ENCODE data around the gene MAGI3. TPM values are rescaled to one million over a fixed set of nuclear protein-coding genes. Genes with fewer than 3 reads are reported as not detected.

The MAGI3 gene
- 1 to 10 TPM; 6.5 to 6.7 TPM for total RNA-seq
- 1 to 10 TPM; 3.5 to 4.5 TPM for polyA plus RNA-seq

DNA sequence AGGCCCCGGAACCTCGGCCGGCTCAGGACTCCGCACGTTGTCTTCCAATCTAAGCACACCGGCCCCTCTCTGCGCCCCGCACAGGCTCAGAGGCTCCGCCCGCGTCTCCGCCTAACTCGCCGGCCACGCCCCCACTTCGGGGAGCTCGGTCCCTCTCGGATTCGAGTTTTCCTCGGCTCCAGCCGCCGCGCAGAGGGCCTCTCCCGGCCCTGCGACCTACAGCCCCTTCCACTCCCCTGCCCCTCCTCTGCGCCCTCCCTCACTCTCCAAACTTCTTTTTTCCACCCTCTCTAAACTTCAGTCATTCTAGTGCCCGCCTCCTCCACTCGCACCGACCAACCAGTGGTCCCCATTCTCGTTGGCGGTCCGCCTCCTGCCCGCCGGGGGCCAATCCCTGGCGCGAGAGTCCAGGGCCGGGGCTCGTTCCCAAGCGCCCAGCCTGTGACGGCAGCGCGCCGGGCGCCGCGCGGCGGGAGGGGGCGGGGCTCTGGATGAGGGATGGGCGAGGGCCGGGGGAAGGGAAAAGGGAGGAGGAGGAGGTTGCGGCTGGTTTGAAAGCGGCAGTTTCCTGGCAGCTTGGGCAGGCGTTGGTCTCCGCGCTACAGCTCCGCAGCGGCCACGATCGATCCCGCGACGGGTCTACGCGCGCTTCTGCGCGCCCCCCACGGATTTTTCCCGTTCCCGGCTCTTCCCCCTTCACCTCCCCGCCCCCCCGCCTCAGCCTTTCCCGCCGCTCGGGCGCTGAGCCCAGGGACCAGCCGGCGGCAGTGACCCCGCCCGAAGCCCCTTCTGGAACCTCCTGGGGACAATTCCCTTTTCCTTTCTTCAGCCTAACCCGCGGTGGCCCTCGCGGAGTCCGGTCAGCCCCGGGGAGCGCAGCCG is at the start of gene MAGI3:
MAGI3 (plus strand) TSS at position 563 of the 882 bp plus-strand sequence. CDS start 519 bp downstream, outside the sequence.
- H3K4me3 ChIP-seq (ENCODE audit: low read length in 2 of 2) = peak within 1 kb of the TSS; percentile 44 to 89
- Mint-ChIP-seq H3K27ac (peak within 1 kb of the TSS; percentile 80 to 95 (median 91)), H3K4me1 (peaks cover 20 to 36% (median 23%) of the 10 kb centered on the region in 4 donors), H3K27me3 (no peaks in the 10 kb centered on the region), H3K4me3 (peak within 1 kb of the TSS; percentile 88 to 98 (median 92)), H3K36me3 (peaks cover 0 to 11% of the 10 kb centered on the region in 2 donors), H3K9me3 (no peaks in the 10 kb centered on the region)
- CTCF ChIA-PET (ENCODE audit: partially characterized antibody) = interaction anchor here (1.4 kb wide), 1 partner anchor 8 kb away, joined by 4 read pairs; no protein-coding TSS in a partner anchor
- no peaks in the 10 kb centered on the region for H3K27me3 ChIP-seq (ENCODE audit: insufficient read depth, low read length)
- H3K36me3 ChIP-seq (ENCODE audit: insufficient read depth, low read length) = no peaks in the 10 kb centered on the region
- peak; percentile 92 to 94 (median 93) for DNase-seq
- peaks cover 30% of the 10 kb centered on the region for H3K4me1 ChIP-seq (ENCODE audit: insufficient read depth, low read length)
- H3K27ac ChIP-seq (ENCODE audit: low read depth, low read length) = peak within 1 kb of the TSS; percentile 60
- intact Hi-C loops (cut with micrococcal nuclease) = loop anchor here (1.0 to 10.0 kb wide), 11 partner anchors 62 to 1192 kb away; partner anchors contain the start of genes BCAS2, CAPZA1, LRIG2 and PPM1J
- POLR2A ChIA-PET (ENCODE audit: partially characterized antibody) = interaction anchor here (1.9 to 2.3 kb wide), 2 partner anchors 26 to 539 kb away, joined by 8 to 9 read pairs; partner anchors contain the start of gene HIPK1
- H3K9me3 ChIP-seq (ENCODE audit: control insufficient read depth in 1 of 2, low read length in 2 of 2) = no peaks in the 10 kb centered on the region

DNA sequence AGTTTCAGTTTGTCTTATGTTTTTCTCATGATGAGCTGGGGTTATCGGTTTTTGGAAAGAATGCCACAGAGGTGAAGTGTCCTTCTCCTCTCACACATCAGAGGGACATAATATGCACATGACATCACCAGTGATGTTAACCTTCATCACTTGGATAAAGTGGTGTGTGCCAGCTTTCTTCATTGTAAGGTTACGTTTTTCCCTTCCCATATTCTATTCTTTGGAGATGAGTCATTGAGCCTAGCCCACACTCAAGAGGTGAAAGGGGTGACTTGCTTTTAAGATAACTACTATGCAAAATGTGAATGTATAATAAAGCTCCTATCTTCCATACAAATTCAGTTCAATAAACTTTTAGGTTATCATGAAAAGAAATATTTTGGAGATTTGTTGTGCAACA is 36.7 kb upstream of the MAGI3 start:
- no peak overlapping the region for H3K27ac Mint-ChIP-seq
- peaks cover 1 to 4% of the 10 kb centered on the region in 2 donors for H3K27me3 Mint-ChIP-seq
- POLR2A ChIA-PET (ENCODE audit: partially characterized antibody) = no interaction called here
- H3K4me1 ChIP-seq (ENCODE audit: insufficient read depth, low read length) = no peaks in the 10 kb centered on the region
- H3K36me3 ChIP-seq (ENCODE audit: insufficient read depth, low read length) = no peaks in the 10 kb centered on the region
- H3K27me3 ChIP-seq (ENCODE audit: insufficient read depth, low read length) = no peaks in the 10 kb centered on the region
- no peak for DNase-seq
- intact Hi-C loops (cut with micrococcal nuclease) = no loop called here
- no peak overlapping the region for H3K27ac ChIP-seq (ENCODE audit: low read depth, low read length)
- no peak overlapping the region for H3K4me3 Mint-ChIP-seq
- CTCF ChIA-PET (ENCODE audit: partially characterized antibody) = no interaction called here
- no peaks in the 10 kb centered on the region for H3K4me1 Mint-ChIP-seq
- no peak overlapping the region for H3K4me3 ChIP-seq (ENCODE audit: low read length in 2 of 2)
- H3K9me3 Mint-ChIP-seq = peaks cover 0 to 2% (median 0%) of the 10 kb centered on the region in 8 donors
- H3K9me3 ChIP-seq (ENCODE audit: control insufficient read depth in 1 of 2, low read length in 2 of 2) = no peaks in the 10 kb centered on the region
- no peaks in the 10 kb centered on the region for H3K36me3 Mint-ChIP-seq

DNA sequence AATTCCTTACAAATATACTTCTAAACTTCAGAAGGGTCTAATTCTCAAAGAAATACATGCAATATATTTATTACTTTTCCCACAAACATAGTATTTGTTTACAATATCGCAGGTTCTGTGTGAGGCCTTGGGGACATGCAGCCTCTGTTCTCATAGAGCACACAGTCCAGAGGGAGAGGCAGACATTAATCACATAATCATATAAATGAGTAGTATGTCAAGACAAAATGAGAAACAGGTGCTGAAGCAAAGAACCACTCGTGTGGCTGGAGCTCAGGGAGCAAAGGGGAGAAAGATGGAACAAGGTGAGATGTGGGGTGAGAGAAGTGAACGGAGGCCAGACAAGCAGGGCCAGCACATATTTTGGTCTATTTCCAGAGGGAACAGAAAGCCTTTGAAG is 26.4 kb upstream of the MAGI3 start:
- Histone ChIP-seq H3K36me3 (ENCODE audit: insufficient read depth, low read length) (no peaks in the 10 kb centered on the region), H3K9me3 (ENCODE audit: control insufficient read depth in 1 of 2, low read length in 2 of 2) (no peaks in the 10 kb centered on the region), H3K27me3 (ENCODE audit: insufficient read depth, low read length) (no peaks in the 10 kb centered on the region), H3K4me3 (ENCODE audit: low read length in 2 of 2) (no peak overlapping the region), H3K4me1 (ENCODE audit: insufficient read depth, low read length) (no peaks in the 10 kb centered on the region), H3K27ac (ENCODE audit: low read depth, low read length) (no peak overlapping the region)
- no peaks in the 10 kb centered on the region for H3K4me1 Mint-ChIP-seq
- H3K27ac Mint-ChIP-seq = no peak overlapping the region
- peaks cover 2% of the 10 kb centered on the region in 2 donors for H3K27me3 Mint-ChIP-seq
- H3K9me3 Mint-ChIP-seq = no peaks in the 10 kb centered on the region
- no peaks in the 10 kb centered on the region for H3K36me3 Mint-ChIP-seq
- no peak overlapping the region for H3K4me3 Mint-ChIP-seq
- intact Hi-C loops (cut with micrococcal nuclease) = no loop called here
- ChIA-PET POLR2A (ENCODE audit: partially characterized antibody) (no interaction called here), CTCF (ENCODE audit: partially characterized antibody) (no interaction called here)
- no peak for DNase-seq

DNA sequence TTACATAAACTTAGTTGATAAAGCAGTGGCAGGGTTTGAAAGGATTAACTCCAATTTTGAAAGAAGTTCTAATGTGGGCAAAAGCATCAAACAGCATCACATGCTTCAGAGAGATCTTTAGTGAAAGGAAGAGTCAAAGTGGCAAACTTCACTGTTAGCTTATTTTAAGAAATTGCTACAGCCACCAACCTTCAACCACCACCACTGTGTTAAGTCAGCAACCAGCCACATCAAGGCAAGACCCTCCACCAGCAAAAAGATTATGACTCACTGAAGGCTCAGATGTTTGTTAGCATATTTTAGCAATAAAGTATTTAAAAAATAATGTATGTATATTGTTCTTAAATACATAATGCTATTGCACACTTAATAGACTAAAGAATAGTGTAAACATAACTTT is 21.3 kb upstream of the MAGI3 start:
- no peaks in the 10 kb centered on the region for H3K27me3 ChIP-seq (ENCODE audit: insufficient read depth, low read length)
- Mint-ChIP-seq H3K9me3 (no peaks in the 10 kb centered on the region), H3K4me1 (no peaks in the 10 kb centered on the region), H3K27me3 (peaks cover 3% of the 10 kb centered on the region in 2 donors), H3K36me3 (no peaks in the 10 kb centered on the region), H3K4me3 (no peak overlapping the region), H3K27ac (no peak overlapping the region)
- no peak overlapping the region for H3K4me3 ChIP-seq (ENCODE audit: low read length in 2 of 2)
- no peak for DNase-seq
- POLR2A ChIA-PET (ENCODE audit: partially characterized antibody) = no interaction called here
- H3K27ac ChIP-seq (ENCODE audit: low read depth, low read length) = no peak overlapping the region
- H3K4me1 ChIP-seq (ENCODE audit: insufficient read depth, low read length) = no peaks in the 10 kb centered on the region
- no peaks in the 10 kb centered on the region for H3K36me3 ChIP-seq (ENCODE audit: insufficient read depth, low read length)
- intact Hi-C loops (cut with micrococcal nuclease) = no loop called here
- CTCF ChIA-PET (ENCODE audit: partially characterized antibody) = no interaction called here
- H3K9me3 ChIP-seq (ENCODE audit: control insufficient read depth in 1 of 2, low read length in 2 of 2) = no peaks in the 10 kb centered on the region

DNA sequence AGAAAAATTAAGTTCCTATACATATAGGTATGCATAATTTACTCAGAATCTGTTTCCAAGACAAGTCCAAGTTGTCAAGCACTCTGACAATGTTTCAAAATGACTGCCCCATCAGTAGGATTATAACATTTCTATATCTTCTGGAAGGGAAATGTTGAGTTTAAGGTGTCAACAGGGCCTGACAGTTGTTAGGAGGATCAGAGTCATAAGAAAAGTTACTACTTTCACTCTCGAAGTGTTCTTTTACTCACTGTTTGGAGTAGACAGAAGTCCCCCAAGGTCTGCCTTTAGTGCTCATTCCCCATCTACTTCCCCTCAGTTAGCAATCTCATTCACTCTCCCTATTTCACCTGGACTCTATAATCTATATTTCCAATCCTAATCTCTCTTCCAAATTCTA is 20.6 kb upstream of the MAGI3 start:
- Histone ChIP-seq H3K9me3 (ENCODE audit: control insufficient read depth in 1 of 2, low read length in 2 of 2) (no peaks in the 10 kb centered on the region), H3K27ac (ENCODE audit: low read depth, low read length) (no peak overlapping the region), H3K36me3 (ENCODE audit: insufficient read depth, low read length) (no peaks in the 10 kb centered on the region), H3K4me3 (ENCODE audit: low read length in 2 of 2) (no peak overlapping the region), H3K27me3 (ENCODE audit: insufficient read depth, low read length) (no peaks in the 10 kb centered on the region), H3K4me1 (ENCODE audit: insufficient read depth, low read length) (no peaks in the 10 kb centered on the region)
- ChIA-PET POLR2A (ENCODE audit: partially characterized antibody) (no interaction called here), CTCF (ENCODE audit: partially characterized antibody) (no interaction called here)
- no peaks in the 10 kb centered on the region for H3K36me3 Mint-ChIP-seq
- H3K4me3 Mint-ChIP-seq = no peak overlapping the region
- no peaks in the 10 kb centered on the region for H3K4me1 Mint-ChIP-seq
- intact Hi-C loops (cut with micrococcal nuclease) = no loop called here
- peaks cover 2 to 3% of the 10 kb centered on the region in 2 donors for H3K27me3 Mint-ChIP-seq
- H3K27ac Mint-ChIP-seq = no peak overlapping the region
- no peak for DNase-seq
- H3K9me3 Mint-ChIP-seq = no peaks in the 10 kb centered on the region

DNA sequence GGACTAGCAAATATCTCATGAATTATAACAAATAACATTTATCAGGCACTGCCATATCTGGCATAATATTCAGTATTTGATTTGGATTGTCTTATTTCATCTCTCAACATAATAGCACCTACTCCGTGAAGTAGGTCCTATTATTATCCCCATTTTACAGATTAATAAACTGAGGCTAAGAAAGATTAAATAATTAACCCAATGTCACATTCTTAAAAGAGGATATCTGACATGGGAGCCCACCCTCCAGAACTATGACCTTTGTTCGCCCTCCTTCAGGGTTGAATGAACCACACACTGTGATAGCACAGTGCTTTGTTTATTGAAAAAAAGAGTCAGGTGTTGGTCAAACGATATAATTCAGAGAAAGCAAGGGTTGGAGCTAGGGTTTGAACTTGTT is 19.4 kb upstream of the MAGI3 start:
- POLR2A ChIA-PET (ENCODE audit: partially characterized antibody) = no interaction called here
- H3K36me3 ChIP-seq (ENCODE audit: insufficient read depth, low read length) = no peaks in the 10 kb centered on the region
- H3K27me3 Mint-ChIP-seq = peaks cover 2 to 3% of the 10 kb centered on the region in 2 donors
- no peaks in the 10 kb centered on the region for H3K4me1 ChIP-seq (ENCODE audit: insufficient read depth, low read length)
- H3K4me1 Mint-ChIP-seq = no peaks in the 10 kb centered on the region
- no peak overlapping the region for H3K4me3 Mint-ChIP-seq
- intact Hi-C loops (cut with micrococcal nuclease) = no loop called here
- H3K4me3 ChIP-seq (ENCODE audit: low read length in 2 of 2) = no peak overlapping the region
- H3K36me3 Mint-ChIP-seq = no peaks in the 10 kb centered on the region
- no peaks in the 10 kb centered on the region for H3K27me3 ChIP-seq (ENCODE audit: insufficient read depth, low read length)
- H3K9me3 ChIP-seq (ENCODE audit: control insufficient read depth in 1 of 2, low read length in 2 of 2) = no peaks in the 10 kb centered on the region
- DNase-seq = no peak
- H3K9me3 Mint-ChIP-seq = no peaks in the 10 kb centered on the region
- CTCF ChIA-PET (ENCODE audit: partially characterized antibody) = interaction anchor here (0.7 to 0.8 kb wide), 2 partner anchors 18 to 732 kb away, joined by 3 to 4 read pairs; no protein-coding TSS in a partner anchor
- no peak overlapping the region for H3K27ac Mint-ChIP-seq
- H3K27ac ChIP-seq (ENCODE audit: low read depth, low read length) = no peak overlapping the region

- no peak for DNase-seq
- Histone ChIP-seq H3K27me3 (ENCODE audit: insufficient read depth, low read length) (no peaks in the 10 kb centered on the region), H3K9me3 (ENCODE audit: control insufficient read depth in 1 of 2, low read length in 2 of 2) (no peaks in the 10 kb centered on the region), H3K36me3 (ENCODE audit: insufficient read depth, low read length) (no peaks in the 10 kb centered on the region), H3K27ac (ENCODE audit: low read depth, low read length) (no peak overlapping the region), H3K4me3 (ENCODE audit: low read length in 2 of 2) (no peak overlapping the region), H3K4me1 (ENCODE audit: insufficient read depth, low read length) (no peaks in the 10 kb centered on the region)
- Mint-ChIP-seq H3K27ac (no peak overlapping the region), H3K9me3 (no peaks in the 10 kb centered on the region), H3K4me1 (no peaks in the 10 kb centered on the region), H3K36me3 (no peaks in the 10 kb centered on the region), H3K27me3 (peaks cover 2 to 5% of the 10 kb centered on the region in 2 donors), H3K4me3 (no peak overlapping the region)
- intact Hi-C loops (cut with micrococcal nuclease) = no loop called here
- ChIA-PET CTCF (ENCODE audit: partially characterized antibody) (no interaction called here), POLR2A (ENCODE audit: partially characterized antibody) (no interaction called here)
Measured at GRCh38 chr1:113372546-113372945, 17.8 kb upstream of the MAGI3 start.
